ENCODE data around the gene LLGL2. TPM values are rescaled to one million over a fixed set of nuclear protein-coding genes. Genes with fewer than 3 reads are reported as not detected.

LLGL2 gene
- total RNA-seq, 4 donors from 2014 or later, result 35.6 to 73.5 (median 53.8) TPM

GRCh38 chr17:75501378-75502071 lies 24.0 kb upstream of the LLGL2 start:
- Histone ChIP-seq H3K9me3 (no peaks in the 10 kb centered on the region), H3K36me3 (peaks cover 26 to 43% of the 10 kb centered on the region in 2 donors), H3K27me3 (no peaks in the 10 kb centered on the region), H3K27ac (peak overlapping the region in 1 of 3 donors; percentile 38), H3K4me1 (no peaks in the 10 kb centered on the region), H3K4me3 (replicated peaks in 1 of 3) (no peak overlapping the region)
- intact Hi-C loops (cut with DNase I), result no loop called here
- 72 to 73% methylated on average over 9 to 10 of the region's 21 CpGs for WGBS, 2 donors
- peak in 1 of 2 donors; percentile 66 for DNase-seq
- TF ChIP-seq POLR2A (IDR thresholded peaks at IDR 0.05), result no peak
- no peak for TF ChIP-seq CTCF (IDR thresholded peaks at IDR 0.05)

GRCh38 chr17:75502072-75502720 lies 23.3 kb upstream of the LLGL2 start:
- H3K27me3 ChIP-seq, result no peaks in the 10 kb centered on the region
- intact Hi-C loops (cut with DNase I), result no loop called here
- no peaks in the 10 kb centered on the region for H3K9me3 ChIP-seq
- no peak for DNase-seq
- H3K4me3 ChIP-seq (replicated peaks in 1 of 3), result no peak overlapping the region
- H3K36me3 ChIP-seq, result peaks cover 27 to 44% of the 10 kb centered on the region in 2 donors
- no peaks in the 10 kb centered on the region for H3K4me1 ChIP-seq
- TF ChIP-seq CTCF (IDR thresholded peaks at IDR 0.05), result no peak
- TF ChIP-seq POLR2A (IDR thresholded peaks at IDR 0.05), result no peak
- no peak overlapping the region for H3K27ac ChIP-seq
- WGBS, 2 donors, result 87 to 94% methylated on average over 6 to 12 of the region's 40 CpGs

- H3K9me3 ChIP-seq, result no peaks in the 10 kb centered on the region
- H3K27ac ChIP-seq, result no peak overlapping the region
- no peak overlapping the region for H3K4me3 ChIP-seq (replicated peaks in 1 of 3)
- intact Hi-C loops (cut with DNase I), result no loop called here
- no peaks in the 10 kb centered on the region for H3K27me3 ChIP-seq
- H3K4me1 ChIP-seq, result no peaks in the 10 kb centered on the region
- no peak for DNase-seq
- WGBS, 2 donors, result 90 to 92% methylated on average over 10 to 13 of the region's 25 CpGs
- TF ChIP-seq POLR2A (IDR thresholded peaks at IDR 0.05) (no peak), CTCF (IDR thresholded peaks at IDR 0.05) (no peak)
- peaks cover 29 to 47% of the 10 kb centered on the region in 2 donors for H3K36me3 ChIP-seq
These were observed 22.7 kb upstream of the LLGL2 start for GRCh38 chr17:75502721-75503329.

GRCh38 chr17:75503337-75503950 lies 22.1 kb upstream of the LLGL2 start:
- Histone ChIP-seq H3K27me3 (no peaks in the 10 kb centered on the region), H3K36me3 (peaks cover 29 to 43% of the 10 kb centered on the region in 2 donors), H3K4me3 (replicated peaks in 1 of 3) (no peak overlapping the region), H3K9me3 (no peaks in the 10 kb centered on the region), H3K27ac (no peak overlapping the region), H3K4me1 (peaks cover 0 to under 1% of the 10 kb centered on the region in 2 donors)
- intact Hi-C loops (cut with DNase I), result no loop called here
- DNase-seq, result no peak
- TF ChIP-seq POLR2A (IDR thresholded peaks at IDR 0.05), result no peak
- TF ChIP-seq CTCF (IDR thresholded peaks at IDR 0.05), result no peak
- WGBS, 2 donors, result 82 to 90% methylated on average over 8 to 14 of the region's 23 CpGs

All from thyroid gland (tissue), 4 donors.